WTC11 (cell line): ENCODE data around the gene TACC2. TPM values are rescaled to one million over a fixed set of nuclear protein-coding genes. Genes with fewer than 3 reads are reported as not detected.

ENCODE experiments used
- ATAC-seq: fragments of 200-7000 bp; cut with Tn5 transposase; 2 replicates; pipeline ENCODE4 v1.10.0; 2021; ENCODE audit warnings: mild to moderate bottlenecking, moderate library complexity
- CTCF ChIA-PET: fragments of 300-600 bp; sonication (Branson Sonifier 250); formaldehyde crosslinking; loops from one replicate; lab custom pipeline; 2021; ENCODE audit warnings: antibody characterized with exemption; lab: Charles Lee
- POLR2A ChIA-PET: fragments of 350-600 bp; sonication (Branson Sonifier 250); formaldehyde crosslinking; loops from one replicate; lab custom pipeline; 2021; ENCODE audit warnings: antibody characterized with exemption; lab: Charles Lee
- DNase-seq: peaks from one replicate; pipeline ENCODE4 v3.0.0; 2021; ENCODE audit warnings: low spot score
- H3K27ac Mint-ChIP-seq: 2 replicates; pipeline ENCODE4 v1.8.0; 2021; ENCODE audit warnings: mixed read lengths
- H3K27me3 Mint-ChIP-seq: 2 replicates; pipeline ENCODE4 v1.8.0; 2021; ENCODE audit warnings: low read depth, mild to moderate bottlenecking, moderate library complexity, mixed read lengths
- H3K36me3 Mint-ChIP-seq: 2 replicates; pipeline ENCODE4 v1.8.0; 2021; ENCODE audit warnings: mixed read lengths
- H3K4me1 Mint-ChIP-seq: 2 replicates; pipeline ENCODE4 v1.8.0; 2022; ENCODE audit warnings: mixed read lengths
- H3K4me3 Mint-ChIP-seq: 2 replicates; pipeline ENCODE4 v1.8.0; 2021; ENCODE audit warnings: mild to moderate bottlenecking, moderate library complexity, mixed read lengths
- H3K9me3 Mint-ChIP-seq: 2 replicates; pipeline ENCODE4 v1.8.0; 2021; ENCODE audit warnings: mixed read lengths
- CREB1 ChIP-seq: sonication (generic); formaldehyde crosslinking; IDR thresholded peaks from 2 replicates; pipeline ENCODE4 v1.8.0; 2023; ENCODE audit warnings: mild to moderate bottlenecking, missing genetic modification reagents
- ESRRA ChIP-seq: sonication (generic); formaldehyde crosslinking; IDR thresholded peaks from 2 replicates; pipeline ENCODE4 v1.8.1; 2022; ENCODE audit warnings: mild to moderate bottlenecking, missing genetic modification reagents, borderline replicate concordance
- NR1H2 ChIP-seq: sonication (generic); formaldehyde crosslinking; IDR thresholded peaks from 2 replicates; pipeline ENCODE4 v1.9.0; 2021; ENCODE audit warnings: mild to moderate bottlenecking, moderate library complexity, missing genetic modification reagents
- NR2C2 ChIP-seq: sonication (generic); formaldehyde crosslinking; IDR thresholded peaks from 2 replicates; pipeline ENCODE4 v1.8.0; 2022; ENCODE audit warnings: mild to moderate bottlenecking, missing genetic modification reagents
- TEAD1 ChIP-seq: sonication (generic); formaldehyde crosslinking; IDR thresholded peaks from 2 replicates; pipeline ENCODE4 v1.8.0; 2022; ENCODE audit warnings: mild to moderate bottlenecking, missing genetic modification reagents
- ZBTB21 ChIP-seq: sonication (generic); formaldehyde crosslinking; IDR thresholded peaks from 2 replicates; pipeline ENCODE4 v1.8.1; 2023; ENCODE audit warnings: mild to moderate bottlenecking, missing genetic modification reagents, borderline replicate concordance
- ZNF423 ChIP-seq: fragments of 250-450 bp; sonication (Bioruptor Pico); IDR thresholded peaks from 2 replicates; pipeline ENCODE4 v2.1.2; 2022; ENCODE audit warnings: mild to moderate bottlenecking, moderate library complexity
- total RNA-seq: library from RNA; stranded (reverse); gene quantifications from 3 replicates; pipeline ENCODE4 v1.2.3, GENCODE V29; 2021
- TF ChIP-seq, protein P1 (sequence below): fragments of 250-450 bp; sonication (Bioruptor Pico); IDR thresholded peaks from 2 replicates; pipeline ENCODE4 v1.9.0; 2021; ENCODE audit warnings: mild to moderate bottlenecking
- TF ChIP-seq, protein P2 (sequence below): sonication (generic); formaldehyde crosslinking; IDR thresholded peaks from 2 replicates; pipeline ENCODE4 v1.8.0; 2023; ENCODE audit warnings: missing genetic modification reagents, mild to moderate bottlenecking, borderline replicate concordance
- TF ChIP-seq, protein P3 (sequence below): fragments of 250-450 bp; sonication (Bioruptor Pico); IDR thresholded peaks from 2 replicates; pipeline ENCODE4 v1.9.0; 2021; ENCODE audit warnings: moderate library complexity, mild to moderate bottlenecking, inconsistent platforms, borderline replicate concordance
- TF ChIP-seq, protein P4 (sequence below): sonication (generic); formaldehyde crosslinking; IDR thresholded peaks from 2 replicates; pipeline ENCODE4 v1.8.1; 2023; ENCODE audit warnings: mild to moderate bottlenecking, missing genetic modification reagents, moderate library complexity
- TF ChIP-seq, protein P5 (sequence below): sonication (generic); formaldehyde crosslinking; IDR thresholded peaks from 2 replicates; pipeline ENCODE4 v1.8.0; 2022; ENCODE audit warnings: mild to moderate bottlenecking, missing genetic modification reagents
- TF ChIP-seq, protein P6 (sequence below): fragments of 200-600 bp; IDR thresholded peaks from 2 replicates; pipeline ENCODE4 v1.8.0; 2022; ENCODE audit warnings: antibody characterized with exemption
- TF ChIP-seq, protein P7 (sequence below): sonication (generic); formaldehyde crosslinking; IDR thresholded peaks from 2 replicates; pipeline ENCODE4 v1.8.1; 2022; ENCODE audit warnings: mild to moderate bottlenecking, moderate library complexity, missing genetic modification reagents

The TACC2 gene
- total RNA-seq, 1 experiment from 2014 or later: 28.9 TPM

DNA sequence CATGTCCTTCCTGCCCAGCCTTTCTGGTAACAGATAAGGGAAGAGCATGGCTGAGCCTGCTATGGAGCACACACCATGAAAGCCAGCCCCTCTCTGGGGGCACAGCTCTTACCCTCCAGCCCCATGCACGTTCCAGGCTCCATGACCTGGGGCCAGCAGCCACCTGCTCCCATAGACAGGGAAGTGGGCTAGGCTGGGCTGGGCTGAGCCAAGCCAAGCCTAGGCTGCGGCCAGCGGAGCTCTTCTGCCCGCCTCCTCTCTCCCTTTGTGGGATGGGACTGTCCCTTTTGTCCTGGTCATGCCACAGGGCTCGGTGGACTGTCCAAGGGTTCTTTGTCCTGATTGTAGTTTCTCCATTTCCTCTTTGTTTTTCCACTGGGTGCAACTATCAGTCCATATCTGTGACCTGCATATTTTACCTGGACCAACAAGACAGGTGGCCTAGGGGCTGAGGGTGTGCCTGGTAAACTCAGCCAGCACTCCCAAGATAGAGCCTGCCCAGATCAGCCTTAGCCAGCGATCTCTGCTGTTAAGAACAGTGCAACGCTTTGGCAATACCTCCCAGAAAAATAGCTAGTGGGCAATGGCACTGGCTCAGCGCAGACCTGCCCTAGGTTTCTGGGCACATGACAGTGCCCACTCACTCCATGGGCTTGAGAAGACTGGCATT lies 184.9 kb downstream of the TACC2 start (continued):
- TF ChIP-seq, protein P1, sequence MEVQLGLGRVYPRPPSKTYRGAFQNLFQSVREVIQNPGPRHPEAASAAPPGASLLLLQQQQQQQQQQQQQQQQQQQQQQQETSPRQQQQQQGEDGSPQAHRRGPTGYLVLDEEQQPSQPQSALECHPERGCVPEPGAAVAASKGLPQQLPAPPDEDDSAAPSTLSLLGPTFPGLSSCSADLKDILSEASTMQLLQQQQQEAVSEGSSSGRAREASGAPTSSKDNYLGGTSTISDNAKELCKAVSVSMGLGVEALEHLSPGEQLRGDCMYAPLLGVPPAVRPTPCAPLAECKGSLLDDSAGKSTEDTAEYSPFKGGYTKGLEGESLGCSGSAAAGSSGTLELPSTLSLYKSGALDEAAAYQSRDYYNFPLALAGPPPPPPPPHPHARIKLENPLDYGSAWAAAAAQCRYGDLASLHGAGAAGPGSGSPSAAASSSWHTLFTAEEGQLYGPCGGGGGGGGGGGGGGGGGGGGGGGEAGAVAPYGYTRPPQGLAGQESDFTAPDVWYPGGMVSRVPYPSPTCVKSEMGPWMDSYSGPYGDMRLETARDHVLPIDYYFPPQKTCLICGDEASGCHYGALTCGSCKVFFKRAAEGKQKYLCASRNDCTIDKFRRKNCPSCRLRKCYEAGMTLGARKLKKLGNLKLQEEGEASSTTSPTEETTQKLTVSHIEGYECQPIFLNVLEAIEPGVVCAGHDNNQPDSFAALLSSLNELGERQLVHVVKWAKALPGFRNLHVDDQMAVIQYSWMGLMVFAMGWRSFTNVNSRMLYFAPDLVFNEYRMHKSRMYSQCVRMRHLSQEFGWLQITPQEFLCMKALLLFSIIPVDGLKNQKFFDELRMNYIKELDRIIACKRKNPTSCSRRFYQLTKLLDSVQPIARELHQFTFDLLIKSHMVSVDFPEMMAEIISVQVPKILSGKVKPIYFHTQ (CRISPR knock-in tag): no peak
- TF ChIP-seq ZBTB21 (CRISPR knock-in tag): no peak
- TF ChIP-seq CREB1 (CRISPR knock-in tag): no peak
- no peak for TF ChIP-seq ESRRA (CRISPR knock-in tag)
- TF ChIP-seq NR1H2: no peak
- TF ChIP-seq, protein P2, sequence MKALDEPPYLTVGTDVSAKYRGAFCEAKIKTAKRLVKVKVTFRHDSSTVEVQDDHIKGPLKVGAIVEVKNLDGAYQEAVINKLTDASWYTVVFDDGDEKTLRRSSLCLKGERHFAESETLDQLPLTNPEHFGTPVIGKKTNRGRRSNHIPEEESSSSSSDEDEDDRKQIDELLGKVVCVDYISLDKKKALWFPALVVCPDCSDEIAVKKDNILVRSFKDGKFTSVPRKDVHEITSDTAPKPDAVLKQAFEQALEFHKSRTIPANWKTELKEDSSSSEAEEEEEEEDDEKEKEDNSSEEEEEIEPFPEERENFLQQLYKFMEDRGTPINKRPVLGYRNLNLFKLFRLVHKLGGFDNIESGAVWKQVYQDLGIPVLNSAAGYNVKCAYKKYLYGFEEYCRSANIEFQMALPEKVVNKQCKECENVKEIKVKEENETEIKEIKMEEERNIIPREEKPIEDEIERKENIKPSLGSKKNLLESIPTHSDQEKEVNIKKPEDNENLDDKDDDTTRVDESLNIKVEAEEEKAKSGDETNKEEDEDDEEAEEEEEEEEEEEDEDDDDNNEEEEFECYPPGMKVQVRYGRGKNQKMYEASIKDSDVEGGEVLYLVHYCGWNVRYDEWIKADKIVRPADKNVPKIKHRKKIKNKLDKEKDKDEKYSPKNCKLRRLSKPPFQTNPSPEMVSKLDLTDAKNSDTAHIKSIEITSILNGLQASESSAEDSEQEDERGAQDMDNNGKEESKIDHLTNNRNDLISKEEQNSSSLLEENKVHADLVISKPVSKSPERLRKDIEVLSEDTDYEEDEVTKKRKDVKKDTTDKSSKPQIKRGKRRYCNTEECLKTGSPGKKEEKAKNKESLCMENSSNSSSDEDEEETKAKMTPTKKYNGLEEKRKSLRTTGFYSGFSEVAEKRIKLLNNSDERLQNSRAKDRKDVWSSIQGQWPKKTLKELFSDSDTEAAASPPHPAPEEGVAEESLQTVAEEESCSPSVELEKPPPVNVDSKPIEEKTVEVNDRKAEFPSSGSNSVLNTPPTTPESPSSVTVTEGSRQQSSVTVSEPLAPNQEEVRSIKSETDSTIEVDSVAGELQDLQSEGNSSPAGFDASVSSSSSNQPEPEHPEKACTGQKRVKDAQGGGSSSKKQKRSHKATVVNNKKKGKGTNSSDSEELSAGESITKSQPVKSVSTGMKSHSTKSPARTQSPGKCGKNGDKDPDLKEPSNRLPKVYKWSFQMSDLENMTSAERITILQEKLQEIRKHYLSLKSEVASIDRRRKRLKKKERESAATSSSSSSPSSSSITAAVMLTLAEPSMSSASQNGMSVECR (CRISPR knock-in tag): no peak
- TF ChIP-seq, protein P3, sequence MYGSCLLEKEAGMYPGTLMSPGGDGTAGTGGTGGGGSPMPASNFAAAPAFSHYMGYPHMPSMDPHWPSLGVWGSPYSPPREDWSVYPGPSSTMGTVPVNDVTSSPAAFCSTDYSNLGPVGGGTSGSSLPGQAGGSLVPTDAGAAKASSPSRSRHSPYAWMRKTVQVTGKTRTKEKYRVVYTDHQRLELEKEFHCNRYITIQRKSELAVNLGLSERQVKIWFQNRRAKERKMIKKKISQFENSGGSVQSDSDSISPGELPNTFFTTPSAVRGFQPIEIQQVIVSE (CRISPR knock-in tag): no peak
- TF ChIP-seq, protein P4, sequence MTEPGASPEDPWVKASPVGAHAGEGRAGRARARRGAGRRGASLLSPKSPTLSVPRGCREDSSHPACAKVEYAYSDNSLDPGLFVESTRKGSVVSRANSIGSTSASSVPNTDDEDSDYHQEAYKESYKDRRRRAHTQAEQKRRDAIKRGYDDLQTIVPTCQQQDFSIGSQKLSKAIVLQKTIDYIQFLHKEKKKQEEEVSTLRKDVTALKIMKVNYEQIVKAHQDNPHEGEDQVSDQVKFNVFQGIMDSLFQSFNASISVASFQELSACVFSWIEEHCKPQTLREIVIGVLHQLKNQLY (CRISPR knock-in tag): no peak
- TF ChIP-seq, protein P5, sequence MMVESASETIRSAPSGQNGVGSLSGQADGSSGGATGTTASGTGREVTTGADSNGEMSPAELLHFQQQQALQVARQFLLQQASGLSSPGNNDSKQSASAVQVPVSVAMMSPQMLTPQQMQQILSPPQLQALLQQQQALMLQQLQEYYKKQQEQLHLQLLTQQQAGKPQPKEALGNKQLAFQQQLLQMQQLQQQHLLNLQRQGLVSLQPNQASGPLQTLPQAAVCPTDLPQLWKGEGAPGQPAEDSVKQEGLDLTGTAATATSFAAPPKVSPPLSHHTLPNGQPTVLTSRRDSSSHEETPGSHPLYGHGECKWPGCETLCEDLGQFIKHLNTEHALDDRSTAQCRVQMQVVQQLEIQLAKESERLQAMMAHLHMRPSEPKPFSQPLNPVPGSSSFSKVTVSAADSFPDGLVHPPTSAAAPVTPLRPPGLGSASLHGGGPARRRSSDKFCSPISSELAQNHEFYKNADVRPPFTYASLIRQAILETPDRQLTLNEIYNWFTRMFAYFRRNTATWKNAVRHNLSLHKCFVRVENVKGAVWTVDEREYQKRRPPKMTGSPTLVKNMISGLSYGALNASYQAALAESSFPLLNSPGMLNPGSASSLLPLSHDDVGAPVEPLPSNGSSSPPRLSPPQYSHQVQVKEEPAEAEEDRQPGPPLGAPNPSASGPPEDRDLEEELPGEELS (CRISPR knock-in tag): no peak
- TF ChIP-seq, all 79 proteins: peak for 0

DNA sequence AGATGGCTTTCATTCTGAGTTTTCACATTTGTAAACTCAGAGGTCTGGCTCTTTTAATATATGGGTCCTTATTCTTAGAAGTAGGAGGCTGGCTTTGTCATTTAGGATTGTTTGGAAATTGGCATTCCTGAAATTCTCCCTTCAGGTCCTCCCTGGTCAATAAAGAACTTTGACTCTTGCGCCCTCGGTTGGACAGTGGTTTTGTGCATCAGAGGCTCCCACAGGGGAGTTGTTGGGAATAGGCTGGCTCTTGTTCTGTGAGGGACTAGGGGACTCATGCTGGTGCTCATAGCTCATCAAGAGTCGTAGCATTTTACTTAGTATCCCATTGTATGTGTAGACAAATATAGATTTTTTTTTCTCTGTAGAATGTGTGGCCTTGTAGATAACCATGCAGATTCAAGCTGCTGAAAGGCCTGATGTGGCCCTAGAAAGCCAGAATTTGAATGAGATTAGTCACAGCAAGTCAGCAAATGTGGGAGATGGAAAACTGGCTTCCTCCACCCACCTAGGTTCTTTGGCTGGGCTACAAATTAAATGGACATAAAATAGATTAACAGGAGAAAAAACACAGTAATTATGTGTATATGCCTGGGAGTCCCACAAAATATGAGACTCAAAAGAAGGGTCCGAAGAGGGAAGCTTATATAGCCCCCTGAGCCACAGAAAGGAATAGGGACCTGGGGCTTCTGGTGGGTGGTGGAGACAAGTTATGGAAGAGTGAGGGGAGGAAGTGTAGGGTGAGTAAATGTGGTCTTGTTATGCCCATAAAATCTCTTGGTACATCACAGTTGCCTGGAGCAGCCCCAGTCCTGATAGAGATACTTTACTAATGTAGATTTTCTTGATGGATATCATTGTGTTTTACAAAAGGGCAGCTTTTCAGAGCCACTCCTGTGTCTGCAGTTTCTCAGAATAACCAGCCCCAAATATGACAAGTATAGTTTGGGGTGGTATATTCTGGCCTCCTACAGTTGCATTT lies 187.6 kb downstream of the TACC2 start:
- ChIA-PET POLR2A (interaction anchor here (1.5 to 1.6 kb wide), 2 partner anchors 8 to 13 kb away, joined by 4 to 7 read pairs; no protein-coding TSS in a partner anchor), CTCF (interaction anchor here (1.1 to 2.2 kb wide), 2 partner anchors 12 to 14 kb away, joined by 3 to 8 read pairs; no protein-coding TSS in a partner anchor)
- Mint-ChIP-seq H3K4me1 (peaks cover 79% of the 10 kb centered on the region), H3K27me3 (no peaks in the 10 kb centered on the region), H3K27ac (peak overlapping the region; percentile 38), H3K4me3 (no peak overlapping the region), H3K9me3 (no peaks in the 10 kb centered on the region), H3K36me3 (no peaks in the 10 kb centered on the region)
- peak; percentile 18 for ATAC-seq
- DNase-seq: no peak
- TF ChIP-seq TEAD1 (CRISPR knock-in tag) (no peak), ZNF423 (no peak), NR2C2 (CRISPR knock-in tag) (no peak)
- TF ChIP-seq, protein P6, sequence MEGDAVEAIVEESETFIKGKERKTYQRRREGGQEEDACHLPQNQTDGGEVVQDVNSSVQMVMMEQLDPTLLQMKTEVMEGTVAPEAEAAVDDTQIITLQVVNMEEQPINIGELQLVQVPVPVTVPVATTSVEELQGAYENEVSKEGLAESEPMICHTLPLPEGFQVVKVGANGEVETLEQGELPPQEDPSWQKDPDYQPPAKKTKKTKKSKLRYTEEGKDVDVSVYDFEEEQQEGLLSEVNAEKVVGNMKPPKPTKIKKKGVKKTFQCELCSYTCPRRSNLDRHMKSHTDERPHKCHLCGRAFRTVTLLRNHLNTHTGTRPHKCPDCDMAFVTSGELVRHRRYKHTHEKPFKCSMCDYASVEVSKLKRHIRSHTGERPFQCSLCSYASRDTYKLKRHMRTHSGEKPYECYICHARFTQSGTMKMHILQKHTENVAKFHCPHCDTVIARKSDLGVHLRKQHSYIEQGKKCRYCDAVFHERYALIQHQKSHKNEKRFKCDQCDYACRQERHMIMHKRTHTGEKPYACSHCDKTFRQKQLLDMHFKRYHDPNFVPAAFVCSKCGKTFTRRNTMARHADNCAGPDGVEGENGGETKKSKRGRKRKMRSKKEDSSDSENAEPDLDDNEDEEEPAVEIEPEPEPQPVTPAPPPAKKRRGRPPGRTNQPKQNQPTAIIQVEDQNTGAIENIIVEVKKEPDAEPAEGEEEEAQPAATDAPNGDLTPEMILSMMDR: no peak
- TF ChIP-seq, protein P7, sequence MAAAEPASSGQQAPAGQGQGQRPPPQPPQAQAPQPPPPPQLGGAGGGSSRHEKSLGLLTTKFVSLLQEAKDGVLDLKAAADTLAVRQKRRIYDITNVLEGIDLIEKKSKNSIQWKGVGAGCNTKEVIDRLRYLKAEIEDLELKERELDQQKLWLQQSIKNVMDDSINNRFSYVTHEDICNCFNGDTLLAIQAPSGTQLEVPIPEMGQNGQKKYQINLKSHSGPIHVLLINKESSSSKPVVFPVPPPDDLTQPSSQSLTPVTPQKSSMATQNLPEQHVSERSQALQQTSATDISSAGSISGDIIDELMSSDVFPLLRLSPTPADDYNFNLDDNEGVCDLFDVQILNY: no peak
